Measurements from ENCODE around the gene MLLT3. TPM values are rescaled to one million over a fixed set of nuclear protein-coding genes. Genes with fewer than 3 reads are reported as not detected.

Gene MLLT3
- total and polyA plus RNA-seq, 2 donors (not counting 1 experiment from before 2014, with no cell fraction given): 37.3 to 43.8 TPM

DNA sequence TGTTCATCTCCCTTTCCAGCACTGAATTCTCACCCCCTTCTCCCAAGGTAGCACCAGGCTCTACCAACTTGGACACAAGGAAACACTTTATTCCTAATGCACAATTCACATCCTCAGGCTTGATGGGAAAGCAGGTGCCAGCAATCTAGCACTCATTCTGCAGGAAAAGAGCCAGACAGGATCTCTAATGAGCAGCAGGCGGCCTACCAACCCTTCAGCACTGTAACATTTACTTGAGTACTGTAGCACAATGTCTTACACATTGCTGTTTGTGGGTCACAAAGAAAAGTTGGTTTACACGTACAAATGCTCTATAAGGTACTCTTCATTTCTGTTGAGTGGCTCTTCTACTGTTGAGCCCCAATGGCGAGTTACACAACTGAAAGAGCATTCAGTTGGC, 254.4 kb downstream of the MLLT3 start:
- H2AFZ ChIP-seq (ENCODE audit: low read length): no peak overlapping the region
- H3K36me3 ChIP-seq (ENCODE audit: control insufficient read depth, insufficient read depth, low read length): no peaks in the 10 kb centered on the region
- H3K9ac ChIP-seq (ENCODE audit: insufficient read depth, low read length): no peak overlapping the region
- no peaks in the 10 kb centered on the region for H3K4me1 ChIP-seq (ENCODE audit: control insufficient read depth, extremely low read depth, insufficient read depth, low read length)
- no peak overlapping the region for H3K4me3 ChIP-seq (replicated peaks in 1 of 4; ENCODE audit: control extremely low read depth in 1 of 4, insufficient read depth in 1 of 4, low read depth in 3 of 4, low read length in 4 of 4)
- TF ChIP-seq EZH2 (IDR thresholded peaks at IDR 0.05; ENCODE audit: low read length, missing control alignments): no peak
- TF ChIP-seq, protein P1, sequence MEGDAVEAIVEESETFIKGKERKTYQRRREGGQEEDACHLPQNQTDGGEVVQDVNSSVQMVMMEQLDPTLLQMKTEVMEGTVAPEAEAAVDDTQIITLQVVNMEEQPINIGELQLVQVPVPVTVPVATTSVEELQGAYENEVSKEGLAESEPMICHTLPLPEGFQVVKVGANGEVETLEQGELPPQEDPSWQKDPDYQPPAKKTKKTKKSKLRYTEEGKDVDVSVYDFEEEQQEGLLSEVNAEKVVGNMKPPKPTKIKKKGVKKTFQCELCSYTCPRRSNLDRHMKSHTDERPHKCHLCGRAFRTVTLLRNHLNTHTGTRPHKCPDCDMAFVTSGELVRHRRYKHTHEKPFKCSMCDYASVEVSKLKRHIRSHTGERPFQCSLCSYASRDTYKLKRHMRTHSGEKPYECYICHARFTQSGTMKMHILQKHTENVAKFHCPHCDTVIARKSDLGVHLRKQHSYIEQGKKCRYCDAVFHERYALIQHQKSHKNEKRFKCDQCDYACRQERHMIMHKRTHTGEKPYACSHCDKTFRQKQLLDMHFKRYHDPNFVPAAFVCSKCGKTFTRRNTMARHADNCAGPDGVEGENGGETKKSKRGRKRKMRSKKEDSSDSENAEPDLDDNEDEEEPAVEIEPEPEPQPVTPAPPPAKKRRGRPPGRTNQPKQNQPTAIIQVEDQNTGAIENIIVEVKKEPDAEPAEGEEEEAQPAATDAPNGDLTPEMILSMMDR (conservative IDR thresholded peaks at IDR 0.05 in 1 of 2, IDR thresholded peaks at IDR 0.05 in 1 of 2; ENCODE audit: low read depth in 1 of 2, low read length in 2 of 2): no peak
- no peaks in the 10 kb centered on the region for H4K20me1 ChIP-seq (ENCODE audit: control insufficient read depth, extremely low read depth, insufficient read depth, low read length)
- no peak overlapping the region for H3K27ac ChIP-seq (ENCODE audit: insufficient read depth, low read length)
- no peak overlapping the region for H3K4me2 ChIP-seq (ENCODE audit: extremely low read depth, insufficient read depth, low read length)
- H3K27me3 ChIP-seq (ENCODE audit: control insufficient read depth, insufficient read depth, low read length): no peaks in the 10 kb centered on the region
- no peaks in the 10 kb centered on the region for H3K9me3 ChIP-seq (ENCODE audit: control insufficient read depth, insufficient read depth, low read depth, low read length)
- H3K79me2 ChIP-seq (ENCODE audit: control insufficient read depth, insufficient read depth, low read length): no peaks in the 10 kb centered on the region
- no peak for DNase-seq (ENCODE audit: low read depth in 2 of 2)

- H3K27ac ChIP-seq (ENCODE audit: insufficient read depth, low read length): no peak overlapping the region
- H3K9me3 ChIP-seq (ENCODE audit: control insufficient read depth, insufficient read depth, low read depth, low read length): no peaks in the 10 kb centered on the region
- H3K27me3 ChIP-seq (ENCODE audit: control insufficient read depth, insufficient read depth, low read length): no peaks in the 10 kb centered on the region
- no peak overlapping the region for H3K4me3 ChIP-seq (replicated peaks in 1 of 4; ENCODE audit: control extremely low read depth in 1 of 4, insufficient read depth in 1 of 4, low read depth in 3 of 4, low read length in 4 of 4)
- no peaks in the 10 kb centered on the region for H4K20me1 ChIP-seq (ENCODE audit: control insufficient read depth, extremely low read depth, insufficient read depth, low read length)
- no peaks in the 10 kb centered on the region for H3K36me3 ChIP-seq (ENCODE audit: control insufficient read depth, insufficient read depth, low read length)
- no peak overlapping the region for H3K4me2 ChIP-seq (ENCODE audit: extremely low read depth, insufficient read depth, low read length)
- H3K4me1 ChIP-seq (ENCODE audit: control insufficient read depth, extremely low read depth, insufficient read depth, low read length): no peaks in the 10 kb centered on the region
- H3K79me2 ChIP-seq (ENCODE audit: control insufficient read depth, insufficient read depth, low read length): no peaks in the 10 kb centered on the region
- no peak overlapping the region for H3K9ac ChIP-seq (ENCODE audit: insufficient read depth, low read length)
- no peak for DNase-seq (ENCODE audit: low read depth in 2 of 2)
- TF ChIP-seq, protein P1 (conservative IDR thresholded peaks at IDR 0.05 in 1 of 2, IDR thresholded peaks at IDR 0.05 in 1 of 2; ENCODE audit: low read depth in 1 of 2, low read length in 2 of 2): no peak
- no peak for TF ChIP-seq EZH2 (IDR thresholded peaks at IDR 0.05; ENCODE audit: low read length, missing control alignments)
- no peak overlapping the region for H2AFZ ChIP-seq (ENCODE audit: low read length)
These were observed 257.3 kb downstream of the MLLT3 start for GRCh38 chr9:20364959-20365358.

- Histone ChIP-seq H3K36me3 (ENCODE audit: control insufficient read depth, insufficient read depth, low read length) (no peaks in the 10 kb centered on the region), H3K4me3 (replicated peaks in 1 of 4; ENCODE audit: control extremely low read depth in 1 of 4, insufficient read depth in 1 of 4, low read depth in 3 of 4, low read length in 4 of 4) (no peak overlapping the region), H3K27ac (ENCODE audit: insufficient read depth, low read length) (no peak overlapping the region), H2AFZ (ENCODE audit: low read length) (no peak overlapping the region), H3K9ac (ENCODE audit: insufficient read depth, low read length) (no peak overlapping the region), H3K27me3 (ENCODE audit: control insufficient read depth, insufficient read depth, low read length) (no peaks in the 10 kb centered on the region), H3K4me1 (ENCODE audit: control insufficient read depth, extremely low read depth, insufficient read depth, low read length) (no peaks in the 10 kb centered on the region), H4K20me1 (ENCODE audit: control insufficient read depth, extremely low read depth, insufficient read depth, low read length) (no peaks in the 10 kb centered on the region), H3K4me2 (ENCODE audit: extremely low read depth, insufficient read depth, low read length) (no peak overlapping the region), H3K79me2 (ENCODE audit: control insufficient read depth, insufficient read depth, low read length) (no peaks in the 10 kb centered on the region), H3K9me3 (ENCODE audit: control insufficient read depth, insufficient read depth, low read depth, low read length) (no peaks in the 10 kb centered on the region)
- no peak for DNase-seq (ENCODE audit: low read depth in 2 of 2)
- TF ChIP-seq, protein P1 (conservative IDR thresholded peaks at IDR 0.05 in 1 of 2, IDR thresholded peaks at IDR 0.05 in 1 of 2; ENCODE audit: low read depth in 1 of 2, low read length in 2 of 2): no peak
- no peak for TF ChIP-seq EZH2 (IDR thresholded peaks at IDR 0.05; ENCODE audit: low read length, missing control alignments)
These were observed 259.1 kb downstream of the MLLT3 start for GRCh38 chr9:20363233-20363632.
